Medulla oblongata (tissue), 1 donor: ENCODE results near the gene CCDC154.
A peak's percentile ranks its signal among the peaks of the same experiment; 100 is the strongest.
"Not testable (repeated sequence)": the region's sequence is repeated elsewhere in the genome, so short reads cannot be mapped to it uniquely, and the experiment has no call there.

Experiments
- DNase-seq: peaks from one replicate; pipeline ENCODE4 v3.0.0-alpha.2; 2015; ENCODE audit errors: extremely low spot score

CCDC154 gene, protein sequence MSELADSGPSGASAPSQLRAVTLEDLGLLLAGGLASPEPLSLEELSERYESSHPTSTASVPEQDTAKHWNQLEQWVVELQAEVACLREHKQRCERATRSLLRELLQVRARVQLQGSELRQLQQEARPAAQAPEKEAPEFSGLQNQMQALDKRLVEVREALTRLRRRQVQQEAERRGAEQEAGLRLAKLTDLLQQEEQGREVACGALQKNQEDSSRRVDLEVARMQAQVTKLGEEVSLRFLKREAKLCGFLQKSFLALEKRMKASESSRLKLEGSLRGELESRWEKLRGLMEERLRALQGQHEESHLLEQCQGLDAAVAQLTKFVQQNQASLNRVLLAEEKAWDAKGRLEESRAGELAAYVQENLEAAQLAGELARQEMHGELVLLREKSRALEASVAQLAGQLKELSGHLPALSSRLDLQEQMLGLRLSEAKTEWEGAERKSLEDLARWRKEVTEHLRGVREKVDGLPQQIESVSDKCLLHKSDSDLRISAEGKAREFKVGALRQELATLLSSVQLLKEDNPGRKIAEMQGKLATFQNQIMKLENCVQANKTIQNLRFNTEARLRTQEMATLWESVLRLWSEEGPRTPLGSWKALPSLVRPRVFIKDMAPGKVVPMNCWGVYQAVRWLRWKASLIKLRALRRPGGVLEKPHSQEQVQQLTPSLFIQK

DNA sequence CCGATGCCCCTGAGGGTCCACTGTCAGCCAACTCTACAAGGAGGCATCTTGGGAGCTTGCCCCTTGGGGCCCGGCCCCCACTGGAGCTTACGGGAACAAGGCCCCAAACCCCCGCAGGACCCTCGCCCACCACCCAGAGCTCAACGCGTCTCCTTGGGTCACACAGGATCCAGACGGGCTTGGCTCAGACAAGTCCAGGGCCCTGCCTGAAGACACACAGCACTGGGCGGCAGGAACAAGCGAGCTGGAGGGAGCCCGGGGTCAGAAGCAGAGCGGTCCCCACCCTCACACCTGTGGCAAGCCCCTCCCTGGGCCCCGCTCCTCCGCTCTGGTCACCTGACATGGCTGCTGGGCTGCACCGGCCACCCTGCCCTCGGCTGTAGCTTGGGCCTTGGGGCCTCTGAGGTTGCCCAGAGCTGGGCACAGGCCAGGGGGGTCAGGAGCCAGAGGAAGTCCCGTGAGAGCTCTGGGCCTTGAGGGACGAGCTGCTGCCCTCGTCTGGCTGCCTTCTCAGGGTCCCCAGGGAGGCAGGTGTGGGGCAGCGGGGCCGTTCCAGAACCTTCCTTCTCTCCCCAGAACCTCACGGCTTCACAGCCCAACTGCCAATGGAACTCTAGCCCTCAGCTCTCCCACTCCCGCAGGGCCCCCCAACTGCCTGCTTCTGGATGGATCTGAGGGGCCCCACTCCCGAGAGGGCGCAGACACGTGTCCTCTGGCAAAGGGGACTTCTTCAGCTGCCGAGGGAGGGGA is at the start of gene CCDC154:
CCDC154 (minus strand) TSS at position 577 of the 750 bp plus-strand sequence; CDS start at position 343, 234 bp downstream.
- DNase-seq, result no peak

DNA sequence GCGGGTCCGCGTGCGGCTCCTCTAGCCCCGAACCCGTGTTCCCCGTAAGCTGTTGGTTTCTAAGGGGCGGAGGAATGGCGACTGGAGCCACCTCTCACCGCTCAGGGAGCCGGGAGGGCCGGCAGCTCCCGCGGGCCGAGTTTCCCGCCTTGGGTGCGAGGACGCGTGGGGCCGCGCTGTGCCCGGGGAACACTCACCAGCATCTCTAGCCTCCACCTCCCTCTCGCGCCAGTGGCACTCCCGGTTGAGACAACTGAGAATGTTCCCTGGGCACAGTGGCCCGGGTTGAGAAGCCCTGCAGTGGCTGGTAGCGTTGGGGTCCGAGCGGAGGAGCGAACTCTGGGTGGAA is 49.4 kb upstream of the CCDC154 start:
- DNase-seq, result no peak

DNA sequence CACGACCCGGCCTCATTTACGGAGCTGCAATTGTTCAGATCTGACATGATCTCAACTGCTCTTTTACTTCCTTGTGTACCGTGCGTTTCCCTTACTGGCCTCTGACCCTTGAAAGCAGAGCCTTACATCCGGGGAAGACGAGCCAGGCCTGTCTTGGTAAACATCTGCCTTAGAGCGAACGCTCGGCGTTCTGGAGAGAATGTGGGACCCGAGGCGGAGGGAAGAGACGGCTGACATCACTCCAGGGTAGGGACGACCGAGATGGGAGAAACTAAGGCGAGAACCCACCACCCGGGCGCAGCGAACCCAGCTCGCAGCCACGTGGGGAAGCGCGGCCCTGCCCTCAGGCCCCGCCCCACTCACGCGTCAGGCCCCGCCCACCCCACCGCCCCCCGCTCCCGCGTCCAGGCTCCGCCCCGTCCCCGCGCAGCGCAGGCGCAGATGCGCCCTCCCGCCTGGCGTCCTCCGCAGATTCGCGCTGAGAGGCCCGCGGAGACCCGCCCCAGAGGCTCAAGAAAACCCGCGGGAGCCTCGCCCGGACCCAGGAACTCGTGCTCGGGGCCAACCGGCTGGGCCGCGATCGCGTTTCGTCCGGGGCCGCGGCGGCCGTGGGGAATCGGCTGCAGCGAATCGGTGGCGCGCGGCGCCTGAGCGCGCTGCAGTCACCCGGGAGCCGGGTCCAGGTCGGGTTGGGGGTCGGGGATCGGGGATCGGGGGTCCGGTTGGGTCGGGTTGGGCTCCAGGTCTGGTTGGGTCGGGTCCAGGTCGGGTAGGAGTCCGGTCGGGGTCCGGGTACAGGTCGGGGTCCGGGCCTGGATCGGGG is 48.8 kb upstream of the CCDC154 start, which contains the start of gene TELO2:
TELO2 (plus strand) TSS at position 438 of the 823 bp plus-strand sequence. CDS start 922 bp downstream, outside the sequence.
- DNase-seq, result peak; percentile 78

DNA sequence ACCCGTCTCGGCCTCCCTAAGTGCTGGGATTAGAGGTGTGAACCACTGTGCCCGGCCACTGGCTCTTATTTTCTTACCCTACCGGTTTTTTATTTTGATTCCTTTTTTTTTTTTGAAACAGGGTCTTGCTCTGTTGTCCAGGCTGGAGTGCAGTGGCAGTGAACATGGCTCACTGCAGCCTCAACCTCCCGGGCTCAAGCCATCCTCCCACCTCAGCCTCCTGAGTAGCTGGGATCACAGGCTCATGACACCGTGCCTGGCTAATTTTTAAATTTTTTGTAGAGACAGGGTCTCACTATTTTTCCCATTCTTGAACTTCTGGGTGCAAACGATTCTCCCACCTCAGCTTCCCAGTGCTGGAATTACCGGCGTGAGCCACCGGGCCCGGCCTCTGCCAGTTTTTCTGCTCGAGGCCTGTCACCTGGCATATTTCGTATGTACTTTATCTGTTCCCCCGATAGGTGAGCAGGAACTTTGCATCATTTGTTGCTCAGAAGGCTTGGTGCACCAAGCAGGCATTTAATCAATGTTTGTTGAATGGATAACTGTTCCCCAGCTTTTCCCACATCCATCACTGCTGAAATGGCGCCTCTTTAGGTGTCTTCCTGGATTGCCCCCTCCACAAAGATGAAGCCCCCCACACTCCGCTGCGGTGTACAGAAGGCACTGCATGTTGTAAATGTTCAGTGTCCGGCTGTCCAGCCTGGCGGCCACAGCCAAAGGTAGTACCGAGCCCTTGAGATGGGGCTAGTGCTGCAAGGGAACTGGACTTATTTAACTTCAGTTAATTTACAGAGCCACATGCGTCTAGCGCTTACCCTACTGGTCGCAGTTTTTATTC is 47.9 kb upstream of the CCDC154 start:
- no peak for DNase-seq

DNA sequence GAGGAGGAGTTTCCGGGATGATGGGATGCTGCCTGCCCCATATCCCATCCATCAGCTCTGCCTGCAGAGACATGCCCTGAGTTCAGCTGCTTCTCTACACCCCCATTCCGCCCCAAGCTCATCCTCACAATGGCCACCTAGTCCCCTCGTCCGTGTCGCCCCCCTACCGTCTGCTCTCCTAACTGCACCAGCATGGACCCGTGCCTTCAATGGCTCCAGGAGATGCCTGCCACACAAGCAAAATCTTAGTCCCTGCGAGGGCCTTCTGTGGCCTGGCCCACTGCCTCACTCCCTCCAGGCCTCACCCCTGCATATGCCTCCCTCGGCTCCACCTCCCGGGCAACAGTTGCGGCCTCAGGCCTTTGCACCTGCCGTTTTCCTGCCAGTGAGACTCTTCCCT is 47.0 kb upstream of the CCDC154 start:
- no peak for DNase-seq

DNA sequence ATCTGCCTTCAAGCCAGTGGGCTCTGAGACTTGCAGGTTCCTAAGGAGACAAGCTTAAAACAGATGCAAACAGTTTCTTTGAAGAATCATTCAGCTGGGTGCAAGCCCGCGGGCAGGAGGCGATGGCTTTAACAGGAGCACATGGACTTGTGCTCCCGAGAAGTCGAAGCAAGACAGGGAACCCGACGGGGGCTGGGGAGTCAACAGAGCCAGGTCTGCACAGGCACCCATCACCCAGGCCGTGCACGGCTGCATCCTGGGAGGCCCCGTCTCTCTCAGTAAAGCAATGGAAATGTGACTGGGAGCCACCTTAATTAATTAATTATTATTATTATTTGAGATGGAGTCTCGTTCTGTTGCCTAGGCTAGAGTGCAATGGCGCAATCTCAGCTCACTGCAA is 44.7 kb upstream of the CCDC154 start:
- no peak for DNase-seq

DNA sequence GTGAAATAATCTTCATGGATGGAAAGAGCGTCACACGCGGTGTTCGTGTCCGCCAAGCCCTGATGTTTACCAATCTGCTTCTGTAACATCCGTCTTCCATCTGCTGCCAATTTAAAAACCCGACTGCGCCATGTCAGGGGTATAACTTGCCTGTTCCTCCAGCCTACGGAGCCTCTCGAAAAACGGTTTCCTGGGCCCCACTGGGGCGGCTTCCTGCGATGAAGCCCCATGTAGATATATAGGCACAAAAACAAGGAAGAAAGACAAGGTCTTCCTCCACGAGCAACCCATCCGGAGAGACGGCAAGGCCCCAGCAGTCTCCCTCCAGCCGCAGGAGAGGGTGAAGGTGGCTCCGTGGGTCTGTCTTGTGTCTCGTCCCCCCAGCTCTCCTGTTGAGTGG is 44.3 kb upstream of the CCDC154 start, which contains the start of gene PTX4:
PTX4 (minus strand) TSS at position 326 of the 400 bp plus-strand sequence; CDS start at position 291, 35 bp downstream.
- no peak for DNase-seq

DNA sequence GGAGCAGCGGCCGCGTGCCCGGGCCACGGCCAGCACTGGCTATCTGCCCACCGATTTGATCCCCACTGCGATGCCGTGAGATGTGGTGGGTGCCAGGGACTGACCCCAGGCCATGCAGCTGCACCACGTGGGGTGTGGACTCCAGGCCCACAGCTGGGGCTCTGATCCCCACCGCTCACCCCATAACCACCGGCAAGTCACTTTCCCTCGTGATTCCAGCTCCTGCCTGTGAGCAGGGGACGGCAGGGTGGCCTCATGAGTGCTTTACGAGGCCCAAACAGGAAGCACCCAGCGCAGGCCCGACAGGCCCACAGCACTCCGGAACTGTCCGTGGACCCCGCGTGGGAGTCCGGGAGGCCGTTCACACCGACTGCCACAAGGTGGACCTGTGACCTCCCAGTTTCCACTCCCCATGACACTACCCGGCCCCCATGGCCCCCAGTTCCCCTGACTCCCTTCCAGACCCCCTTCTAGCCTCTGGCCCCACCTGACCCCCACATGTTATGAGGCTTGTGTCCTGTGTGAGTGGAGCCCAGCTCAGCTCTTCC is 43.8 kb upstream of the CCDC154 start:
- no peak for DNase-seq

DNA sequence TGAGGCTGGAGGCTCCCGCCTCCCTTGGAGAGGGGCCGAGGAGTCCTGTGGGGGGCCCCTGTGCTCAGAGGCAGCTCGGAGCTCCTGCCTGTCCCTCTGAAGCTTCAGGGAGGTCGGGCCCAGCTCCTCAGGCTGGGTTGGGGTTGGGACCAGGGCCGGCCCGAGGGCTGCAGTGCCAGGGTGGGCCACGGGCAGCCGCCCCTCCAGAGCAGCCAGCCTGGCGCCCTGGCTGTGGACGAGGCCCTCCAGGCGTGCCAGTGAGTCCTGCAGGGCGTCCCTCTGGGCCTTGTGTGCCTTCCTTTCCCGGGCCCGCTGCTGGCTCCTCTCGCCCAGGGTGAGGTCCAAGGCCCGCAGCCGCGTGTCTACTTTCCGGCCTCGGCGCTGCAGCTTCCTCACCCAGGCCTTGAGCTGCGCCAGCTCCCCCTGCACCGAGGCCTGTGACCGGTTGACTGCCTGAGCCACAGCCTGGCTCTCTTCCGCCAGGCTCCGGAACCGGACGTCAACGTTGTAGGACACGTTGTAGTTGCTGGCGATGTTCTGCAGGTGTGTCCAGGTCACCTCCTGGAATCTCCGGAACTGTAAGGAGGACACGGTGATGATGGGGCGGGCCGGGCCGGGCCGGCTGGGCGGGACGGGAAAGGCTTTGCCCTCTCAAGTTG is 43.2 kb upstream of the CCDC154 start:
- no peak for DNase-seq

DNA sequence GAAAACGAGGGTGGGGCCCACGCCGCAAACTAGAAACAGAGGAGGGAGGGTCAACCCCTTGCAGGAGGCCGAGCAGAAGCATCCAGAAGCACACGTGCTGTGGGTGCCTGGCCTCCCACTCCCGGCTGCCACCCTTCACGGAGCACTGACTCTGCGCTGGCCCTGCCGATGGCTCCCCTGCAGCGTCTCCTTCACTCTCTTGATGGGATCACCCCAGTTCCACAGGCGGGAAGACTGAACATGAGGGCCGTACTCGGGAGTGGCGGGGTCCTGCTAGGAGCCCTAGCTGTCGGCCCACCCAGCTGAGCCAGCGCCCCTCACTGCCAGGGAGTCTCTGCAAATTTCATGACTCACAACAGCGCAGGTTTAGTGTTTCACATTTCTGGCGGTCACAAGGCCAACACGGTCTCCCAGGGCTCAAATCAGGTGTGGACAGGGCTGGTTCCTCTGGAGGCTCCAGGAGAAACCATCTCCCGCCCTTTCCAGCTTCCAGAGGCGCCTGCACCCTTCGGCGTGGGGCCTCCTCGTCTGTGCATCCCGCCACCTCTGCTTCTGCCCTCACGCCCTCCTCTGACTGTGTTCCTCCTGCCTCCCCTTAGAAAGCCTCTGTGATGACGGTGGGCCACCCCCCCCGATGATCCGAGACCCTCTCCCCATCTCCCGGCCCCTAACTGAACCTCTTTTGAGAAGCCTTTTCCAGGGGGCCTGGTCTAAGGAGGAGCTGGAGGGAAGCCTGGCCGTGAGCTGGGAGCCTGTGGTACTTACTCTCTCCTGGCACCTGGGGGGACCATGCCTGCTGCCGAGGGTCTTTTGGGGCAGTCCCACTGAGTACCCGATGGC is 42.4 kb upstream of the CCDC154 start:
- no peak for DNase-seq

DNA sequence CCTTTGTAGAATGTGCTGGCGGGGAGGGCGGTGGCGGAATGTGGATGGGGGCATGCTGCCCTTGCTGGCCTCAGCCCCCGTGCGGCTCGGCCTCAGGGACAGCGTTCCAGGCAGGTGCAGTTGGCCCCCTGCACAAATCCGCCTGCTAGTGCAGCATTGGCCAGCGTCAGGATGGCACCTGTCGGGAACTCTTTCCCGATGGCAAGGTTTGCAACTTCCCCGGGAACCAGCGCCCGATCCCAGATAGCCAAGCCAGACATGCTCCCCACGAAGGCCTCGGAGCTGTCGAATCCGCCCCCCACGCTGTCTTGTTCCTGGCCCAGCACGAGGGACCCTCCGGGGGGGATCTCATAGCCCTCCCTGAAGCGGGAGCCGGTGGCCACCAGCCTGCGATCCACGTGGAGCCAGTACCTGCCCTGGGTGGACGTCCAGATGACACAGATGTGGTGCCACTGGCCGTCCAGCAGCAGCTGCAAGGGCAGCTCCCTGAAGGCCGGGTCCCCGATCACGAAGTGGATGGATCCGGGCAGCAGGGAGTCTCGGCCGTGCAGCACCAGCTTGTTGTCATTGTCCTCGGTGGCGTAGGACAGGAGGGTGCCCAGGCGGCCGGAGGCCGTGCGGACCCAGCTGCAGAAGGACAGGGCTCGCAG is 41.6 kb upstream of the CCDC154 start:
- no peak for DNase-seq

DNA sequence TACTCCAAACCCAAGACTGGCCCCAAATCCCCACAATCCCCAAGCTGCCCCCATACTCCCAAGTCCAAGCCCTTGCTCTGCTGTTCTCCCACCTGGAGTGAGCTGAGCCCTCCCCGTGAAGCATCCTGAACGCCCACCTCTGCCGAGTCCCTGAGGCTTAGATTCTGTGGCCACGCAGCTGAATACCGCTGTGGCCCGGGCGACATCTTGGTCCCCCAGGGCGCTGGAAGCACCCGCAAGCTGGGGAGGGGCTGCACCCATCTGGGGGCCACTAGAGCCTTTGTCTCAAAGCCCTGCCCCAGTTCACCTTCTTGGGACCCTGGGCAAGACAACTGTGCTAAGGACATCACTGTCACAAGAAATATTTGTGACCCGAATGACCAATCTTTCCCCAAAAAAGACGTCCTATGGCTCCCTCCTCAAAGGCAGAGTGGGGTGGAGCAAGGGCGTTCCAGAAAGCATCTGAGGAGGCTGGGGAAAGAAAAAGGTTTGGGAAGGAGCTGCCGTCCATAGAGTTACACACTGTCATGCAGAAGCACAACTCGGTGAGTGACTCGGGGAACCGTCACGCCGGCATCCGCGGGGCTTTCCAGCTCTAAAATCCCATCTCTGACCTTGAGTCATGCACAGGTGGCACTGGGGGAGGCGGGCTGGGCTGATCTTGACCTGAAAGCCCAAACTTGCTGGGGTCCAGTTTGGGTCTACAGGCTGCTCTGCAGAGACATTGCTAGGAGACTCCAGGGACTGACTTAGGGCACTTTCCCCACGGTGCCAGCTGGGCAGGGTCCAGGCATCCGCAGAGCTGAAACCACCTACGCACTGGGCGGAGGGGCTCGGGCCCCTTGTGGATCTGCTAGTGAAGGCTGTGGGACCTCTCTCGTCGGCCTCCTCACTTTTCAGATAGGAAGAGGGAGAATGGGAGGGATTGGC is 37.8 kb upstream of the CCDC154 start:
- no peak for DNase-seq

DNA sequence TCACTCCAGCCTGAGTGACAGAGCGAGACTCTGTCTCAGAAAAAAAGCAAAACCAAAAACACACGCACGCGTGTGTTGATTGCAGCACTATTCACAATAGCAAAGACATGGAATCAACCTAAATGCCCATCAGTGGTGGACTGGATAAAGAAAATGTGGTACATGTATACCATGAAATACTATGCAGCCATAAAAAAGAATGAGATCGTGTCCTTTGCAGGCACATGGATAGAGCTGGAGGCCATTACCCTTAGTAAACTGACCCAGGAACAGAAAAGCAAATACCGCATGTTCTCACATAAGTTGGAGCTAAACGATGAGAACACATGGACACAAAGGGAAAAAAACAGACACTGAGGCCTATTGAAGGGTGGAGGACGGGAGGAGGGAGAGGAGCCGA is 34.6 kb upstream of the CCDC154 start:
- DNase-seq, result not testable (repeated sequence)

DNA sequence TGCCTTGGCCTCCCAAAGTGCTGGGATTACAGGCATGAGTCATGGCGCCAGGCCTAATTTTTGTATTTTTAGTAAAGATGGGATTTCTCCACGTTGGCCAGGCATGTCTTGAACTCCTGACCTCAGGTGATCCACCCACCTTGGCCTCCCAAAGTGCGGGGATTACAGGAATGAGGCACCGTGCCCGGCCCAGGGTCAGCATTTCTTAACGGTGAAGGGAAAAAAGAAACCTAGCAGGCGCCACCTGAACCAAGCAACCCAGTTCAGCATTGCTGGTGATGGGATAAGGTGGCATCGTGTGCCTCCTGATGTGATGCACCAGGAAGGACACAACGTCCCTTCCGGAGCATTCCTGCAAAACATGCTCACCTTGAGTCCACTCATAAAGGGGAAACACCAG is 32.7 kb upstream of the CCDC154 start:
- no peak for DNase-seq

DNA sequence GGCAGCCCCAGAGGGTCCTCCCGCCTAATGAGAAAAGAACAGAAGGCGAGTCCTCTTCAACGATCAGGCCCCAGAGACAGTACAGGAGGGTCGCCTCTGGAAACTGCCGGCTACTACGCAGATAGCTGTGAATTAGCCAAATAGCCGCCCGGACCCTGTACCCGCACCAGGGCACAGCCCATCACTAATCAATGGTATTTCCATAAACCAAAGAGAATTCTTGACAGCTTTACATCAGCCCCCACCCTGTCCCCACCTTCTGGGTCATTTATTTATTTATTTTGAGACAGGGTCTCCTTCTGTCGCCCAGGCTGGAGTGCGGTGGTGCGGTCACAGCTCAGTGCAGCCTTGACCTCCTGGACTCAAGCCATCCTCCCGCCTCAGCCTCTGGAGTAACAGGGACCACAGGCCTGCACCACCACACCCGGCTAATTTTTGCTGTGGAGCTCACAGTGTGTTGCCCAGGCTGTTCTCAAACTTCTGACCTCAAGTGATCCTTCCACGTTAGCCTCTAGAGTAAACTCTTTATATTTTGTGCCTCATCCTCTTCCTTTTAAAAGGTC is 31.3 kb upstream of the CCDC154 start:
- DNase-seq, result no peak

DNA sequence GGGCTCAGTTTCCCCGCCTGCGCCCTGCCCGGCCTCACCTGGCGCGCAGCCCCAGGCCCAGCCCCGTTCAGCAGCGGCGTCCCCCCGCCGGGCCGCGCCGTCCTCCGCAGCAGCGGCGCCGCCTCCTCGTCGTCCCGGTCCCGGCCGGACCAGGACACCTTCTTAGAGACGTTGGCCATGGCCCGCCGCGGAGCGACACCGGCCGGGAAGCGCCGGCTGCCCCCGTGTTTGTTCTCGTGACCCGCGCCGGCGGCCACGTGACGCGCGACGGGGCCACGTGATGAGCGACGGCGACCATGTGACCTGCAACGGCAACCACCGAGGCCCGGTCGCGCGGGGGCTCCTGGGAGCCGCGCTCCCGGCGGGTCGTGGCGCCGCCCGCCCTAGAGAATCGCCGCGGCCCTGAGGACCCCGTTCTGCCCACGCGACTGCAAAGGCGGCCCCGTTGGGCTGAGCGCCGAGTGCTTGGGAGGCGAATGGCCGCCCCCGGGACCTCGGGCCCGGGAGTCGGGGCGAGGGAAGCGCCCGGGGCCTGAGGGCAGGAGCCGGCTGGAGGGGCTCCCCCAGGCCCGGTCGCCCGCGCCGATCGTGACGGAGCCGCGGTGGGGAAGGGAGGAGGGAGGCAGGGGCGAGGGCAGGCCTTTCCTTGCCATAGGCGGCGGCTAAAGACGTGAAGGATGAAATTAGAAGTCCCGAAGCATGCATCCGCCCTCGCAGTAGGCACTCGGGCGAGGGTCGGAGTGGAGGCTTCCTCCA is 30.6 kb upstream of the CCDC154 start, which contains the start of gene CLCN7:
CLCN7 (minus strand) TSS at position 233 of the 756 bp plus-strand sequence; CDS start at position 179, 54 bp downstream.
- DNase-seq, result peak; percentile 80
